NCI-H226 (cell line): ENCODE measurements around the gene TBX20.
"Not testable (repeated sequence)": the region's sequence is repeated elsewhere in the genome, so short reads cannot be mapped to it uniquely, and the experiment has no call there.

Source experiments
- DNase-seq: peaks from one replicate; pipeline ENCODE4 v3.0.0-alpha.2; 2015

Gene TBX20

DNA sequence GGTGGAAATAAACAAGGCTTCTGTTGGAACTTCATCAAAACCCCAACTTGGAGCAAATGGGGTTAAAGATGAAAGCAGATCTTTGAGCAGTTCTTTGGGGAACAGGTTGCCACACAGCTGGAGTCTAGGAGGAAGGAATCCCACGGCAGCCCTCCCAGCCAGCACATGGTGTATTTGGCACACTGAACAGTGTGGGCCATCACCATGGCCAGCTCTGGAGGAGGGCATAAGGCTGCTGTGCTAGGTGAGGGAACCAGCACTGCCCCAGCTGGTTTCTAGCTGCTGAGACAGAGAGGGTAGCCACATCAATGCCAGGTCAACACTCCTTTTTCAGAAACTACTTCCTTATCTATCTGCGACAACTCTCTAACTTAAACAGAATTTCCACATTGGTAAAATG, 33.7 kb downstream of the TBX20 start:
- not testable (repeated sequence) for DNase-seq

DNA sequence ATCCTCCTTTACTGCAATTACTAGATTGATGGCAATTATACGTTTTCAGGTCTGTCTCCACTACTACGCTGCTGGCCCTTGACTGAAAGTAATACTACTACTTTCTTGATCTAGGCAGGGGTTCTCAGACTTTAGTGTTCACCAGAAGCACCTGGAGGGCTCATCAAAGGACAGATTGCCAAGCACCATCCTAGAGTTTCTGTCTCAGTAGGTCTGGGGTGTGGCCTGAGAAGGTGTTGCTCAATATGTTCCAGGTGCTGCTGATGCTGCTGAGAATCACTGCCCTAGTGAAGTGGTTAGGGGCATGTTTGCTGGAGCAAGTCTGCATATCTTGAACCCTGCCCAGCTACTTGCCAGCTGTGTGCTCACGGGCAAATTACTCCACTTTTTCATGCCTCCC, 37.9 kb downstream of the TBX20 start:
- DNase-seq = not testable (repeated sequence)

DNA sequence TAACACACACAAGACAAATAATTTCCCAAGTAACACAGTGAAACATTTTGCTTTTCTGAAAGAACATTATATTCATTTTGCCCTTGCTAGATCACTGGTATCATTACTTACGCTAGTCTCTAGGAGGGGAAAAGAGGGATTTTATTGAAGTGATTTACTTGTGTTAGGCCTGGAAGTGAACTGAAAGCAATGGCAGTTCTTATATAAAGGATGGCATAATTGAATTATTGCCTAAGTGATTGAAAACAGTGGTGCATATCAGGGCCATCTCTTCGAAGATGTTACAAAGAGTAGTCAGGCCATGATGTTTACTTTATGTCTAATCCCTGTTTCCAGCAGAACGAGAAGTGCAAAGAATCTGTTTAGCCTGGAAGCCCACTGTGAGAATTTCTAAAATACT, 38.8 kb downstream of the TBX20 start:
- DNase-seq = not testable (repeated sequence)

DNA sequence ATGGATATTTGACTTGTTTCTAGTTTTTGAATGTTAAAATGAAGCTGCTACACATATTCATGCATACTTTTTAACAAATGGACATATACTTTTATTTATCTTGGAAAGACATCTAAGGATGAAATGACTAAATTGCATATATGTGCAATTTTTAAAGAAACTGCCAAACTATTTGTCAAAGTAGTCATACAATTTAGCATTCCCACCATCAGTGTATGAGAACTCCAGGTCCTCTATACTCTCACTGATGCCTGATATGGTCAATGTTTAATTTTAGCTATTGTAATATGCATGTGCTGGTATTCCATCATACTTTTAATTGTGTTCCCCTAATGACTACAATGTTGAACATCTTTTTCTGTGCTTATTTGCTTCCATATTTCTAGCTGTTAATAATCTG, 47.0 kb downstream of the TBX20 start:
- not testable (repeated sequence) for DNase-seq

DNA sequence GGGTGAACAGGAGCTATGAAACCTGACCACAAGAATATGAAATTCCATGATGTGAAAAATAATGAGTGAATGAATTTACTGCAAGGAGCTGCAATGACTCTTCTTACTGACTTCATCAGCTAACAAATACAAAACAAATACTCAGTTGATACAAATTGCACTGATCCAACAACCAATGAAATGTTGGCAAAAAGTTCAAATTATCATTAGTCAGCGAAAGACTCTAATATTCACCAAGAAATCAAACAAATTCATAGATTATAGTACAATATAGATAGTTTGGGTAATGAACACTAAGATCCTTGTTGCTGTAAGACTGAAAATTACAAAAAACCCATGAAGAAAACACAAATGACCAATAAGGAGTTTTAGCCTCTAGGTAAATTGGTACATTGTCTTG, 49.0 kb downstream of the TBX20 start:
- DNase-seq = not testable (repeated sequence)

DNA sequence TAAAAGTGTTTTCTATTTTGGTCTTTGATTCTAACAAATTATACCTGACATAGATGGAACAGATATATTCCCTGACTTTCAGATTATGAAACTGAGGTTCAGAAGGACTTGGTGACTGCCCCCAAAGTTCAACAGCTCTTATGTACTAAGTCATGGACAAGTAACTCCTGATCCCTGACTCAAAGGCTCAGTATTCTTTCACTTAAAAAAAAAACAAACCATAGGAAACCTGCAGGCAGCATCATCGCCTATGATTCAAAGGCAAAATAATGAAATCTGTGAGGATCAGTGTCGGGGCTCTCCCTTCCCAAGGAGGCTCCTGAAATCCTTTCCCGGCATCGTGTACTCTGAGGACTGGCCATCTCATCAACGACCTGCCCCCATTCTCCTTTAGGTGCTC, 49.9 kb downstream of the TBX20 start:
- not testable (repeated sequence) for DNase-seq

DNA sequence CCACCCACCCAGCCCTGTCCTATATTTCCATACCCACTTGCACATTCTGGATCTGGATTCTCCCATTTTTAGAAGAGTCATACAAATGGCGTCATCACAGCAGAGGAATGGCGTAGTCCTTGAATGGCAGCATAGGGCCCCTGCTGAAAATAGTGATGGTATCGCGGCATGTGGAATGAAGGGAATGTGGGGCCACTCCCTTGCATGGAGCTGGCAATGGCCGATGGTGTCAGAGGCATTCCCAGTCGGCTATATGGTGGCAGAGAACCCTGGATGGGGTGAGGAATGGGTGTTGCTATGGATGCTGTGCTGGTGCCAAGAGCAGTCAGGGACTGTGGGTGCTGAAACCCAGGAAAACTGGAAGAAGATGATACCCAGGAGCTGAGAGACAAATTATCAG, 51.5 kb downstream of the TBX20 start:
- not testable (repeated sequence) for DNase-seq

DNA sequence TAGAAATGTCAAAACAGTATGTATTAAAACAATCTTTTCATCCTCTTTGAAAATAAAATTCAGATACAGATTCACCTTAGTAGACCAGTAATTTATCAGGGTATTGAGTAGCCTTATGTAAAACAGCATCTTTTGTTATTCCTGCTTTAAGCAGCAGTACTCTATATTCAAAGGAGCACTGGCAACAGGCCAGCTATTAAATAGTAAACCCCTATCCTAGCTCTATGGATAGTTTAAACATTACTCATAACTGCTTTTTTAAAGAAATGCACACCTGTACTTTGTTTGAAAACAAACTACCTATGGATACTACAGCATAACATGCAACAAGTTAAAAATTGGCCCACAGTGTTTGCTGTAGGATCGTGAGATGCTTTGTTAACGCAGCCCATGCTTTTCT, 53.7 kb downstream of the TBX20 start:
- DNase-seq = not testable (repeated sequence)

DNA sequence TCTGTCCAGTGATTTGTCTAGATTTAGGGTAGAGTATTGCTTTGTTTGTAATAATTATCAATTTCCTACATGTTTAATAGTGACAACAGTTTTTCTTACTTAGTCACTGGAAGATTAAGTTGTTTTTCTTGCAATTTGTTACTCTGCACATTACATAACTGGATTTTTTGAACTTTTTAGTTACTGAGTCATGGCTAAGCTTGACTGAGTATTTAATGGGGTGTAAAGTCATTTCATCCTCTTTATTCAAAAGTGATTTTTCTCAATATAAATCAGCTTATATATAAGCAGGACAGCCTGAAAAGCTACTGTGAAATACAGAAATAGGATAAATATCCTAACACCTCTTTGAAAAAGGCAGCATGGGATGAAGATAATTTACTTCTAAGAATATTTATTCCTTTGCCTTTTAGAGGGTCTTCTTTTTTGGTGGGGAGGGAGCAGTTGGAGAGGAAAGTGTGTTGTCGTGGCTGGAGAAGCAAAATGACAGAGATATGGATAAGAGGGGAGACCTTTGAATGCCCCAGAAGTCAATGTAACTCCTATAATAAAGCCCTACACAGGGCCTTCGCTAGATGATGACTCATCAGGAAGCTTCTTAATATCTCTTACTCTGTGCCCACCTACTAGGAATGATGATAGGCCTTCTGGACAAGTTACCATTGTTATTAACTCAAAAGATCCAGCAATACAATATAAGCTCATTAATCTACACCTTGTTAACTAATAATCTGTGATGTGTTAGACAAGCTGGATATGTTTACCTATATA, 55.3 kb downstream of the TBX20 start:
- peak; percentile 73 for DNase-seq

DNA sequence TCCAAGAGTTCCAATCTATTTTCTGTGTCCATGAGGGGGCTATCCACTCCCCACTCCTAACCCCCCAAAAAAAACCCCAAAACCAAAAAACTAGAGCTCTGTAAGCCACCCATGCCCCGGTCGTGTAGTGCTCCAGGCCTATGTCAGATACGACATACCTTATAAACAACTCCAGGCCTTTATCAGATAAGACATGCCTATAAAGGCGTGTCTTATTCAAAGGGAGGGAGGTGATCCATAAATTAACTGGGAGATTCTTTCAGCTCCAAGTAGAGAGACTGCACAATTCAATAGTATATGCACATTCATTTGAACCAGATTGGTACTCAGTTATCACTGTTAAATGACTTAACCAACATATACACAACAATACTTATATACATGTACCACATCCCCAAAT, 62.3 kb downstream of the TBX20 start:
- not testable (repeated sequence) for DNase-seq

DNA sequence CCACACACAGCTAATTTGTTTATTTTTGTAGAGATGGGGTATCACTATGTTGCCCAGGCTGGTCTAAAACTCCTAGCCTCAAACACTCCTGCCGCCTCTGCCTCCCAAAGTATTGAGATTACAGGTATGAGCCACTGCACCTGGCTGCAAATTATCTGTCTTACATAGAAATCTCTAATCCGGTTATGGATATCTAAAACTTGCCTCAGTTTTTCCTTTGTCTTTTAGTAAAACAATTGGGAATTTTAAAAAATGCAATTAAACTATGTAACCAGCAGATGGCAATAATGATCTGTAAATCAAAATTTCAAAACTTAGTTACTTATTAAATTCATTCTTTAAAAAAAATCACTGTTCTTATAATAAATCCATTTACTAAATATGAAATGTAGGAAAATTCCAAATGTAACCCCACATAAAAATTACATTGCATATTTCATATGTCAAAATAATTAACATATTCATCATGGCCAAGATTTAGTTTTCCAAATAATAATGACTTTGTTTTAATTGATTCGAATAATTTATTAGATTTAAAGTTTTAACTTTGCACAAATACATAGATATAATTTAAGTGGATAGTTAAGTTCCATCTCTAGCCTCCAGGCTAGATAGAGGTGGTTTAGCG, 63.6 kb downstream of the TBX20 start:
- DNase-seq = not testable (repeated sequence)

DNA sequence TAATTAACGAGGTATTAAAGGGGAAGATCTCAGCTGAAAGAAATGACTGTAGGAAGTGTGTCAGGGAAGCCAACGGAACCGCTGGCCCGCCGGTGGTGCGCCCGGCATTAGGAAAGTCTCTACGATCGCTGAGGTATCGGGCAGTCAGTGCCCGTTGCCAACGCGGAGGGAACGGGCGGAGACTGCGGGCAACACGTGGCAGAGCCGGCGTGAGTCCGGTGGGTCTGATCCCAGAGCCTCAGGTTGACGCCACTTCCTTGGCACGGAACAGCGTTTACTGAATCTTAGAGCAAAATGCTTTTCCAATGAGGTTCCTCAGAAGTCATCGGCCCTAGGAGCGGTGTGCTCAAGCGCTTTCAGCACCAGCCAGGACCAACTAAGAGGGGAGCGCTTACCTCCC, 67.1 kb downstream of the TBX20 start:
- DNase-seq = not testable (repeated sequence)

DNA sequence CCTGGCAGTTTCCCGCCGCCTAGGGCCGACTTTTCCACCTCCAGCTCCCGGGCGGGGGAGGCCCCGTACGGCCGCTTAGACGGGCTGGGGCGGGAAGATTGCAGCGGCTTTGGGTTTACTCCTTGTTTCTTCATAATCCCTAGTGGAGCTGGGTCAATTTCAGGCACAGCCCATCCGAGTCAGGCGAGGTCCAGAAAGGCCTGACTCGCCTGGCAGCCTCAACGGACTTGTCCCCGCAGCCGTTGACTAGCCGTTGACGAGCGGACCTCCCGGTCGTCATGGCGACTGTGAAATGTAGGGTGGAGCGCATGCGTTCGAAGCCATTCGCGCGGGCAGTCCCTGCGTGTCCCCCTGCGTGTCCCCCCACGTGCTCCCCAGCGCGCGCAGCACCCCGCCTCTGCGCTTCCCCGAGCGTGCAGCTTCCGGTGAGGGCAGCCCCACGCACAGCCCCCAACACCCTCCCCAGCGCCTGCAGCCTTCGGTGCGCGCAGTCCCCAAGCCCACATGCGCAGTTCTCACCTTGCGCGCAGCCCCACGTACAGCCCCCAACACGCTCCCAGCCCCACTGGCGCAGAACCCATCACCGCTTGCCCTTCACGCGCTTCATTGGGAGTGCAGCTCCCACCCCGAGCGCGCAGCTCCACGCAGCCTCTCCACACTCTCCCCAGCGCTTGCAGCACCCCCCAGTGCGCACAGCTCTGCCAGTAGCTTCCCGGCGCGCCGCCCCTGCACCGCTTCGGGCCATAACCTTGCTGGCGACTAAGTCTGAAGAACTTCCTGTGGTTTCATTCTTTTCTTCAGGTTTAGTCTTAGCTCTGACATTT, 67.8 kb downstream of the TBX20 start:
- peak; percentile 3 for DNase-seq

DNA sequence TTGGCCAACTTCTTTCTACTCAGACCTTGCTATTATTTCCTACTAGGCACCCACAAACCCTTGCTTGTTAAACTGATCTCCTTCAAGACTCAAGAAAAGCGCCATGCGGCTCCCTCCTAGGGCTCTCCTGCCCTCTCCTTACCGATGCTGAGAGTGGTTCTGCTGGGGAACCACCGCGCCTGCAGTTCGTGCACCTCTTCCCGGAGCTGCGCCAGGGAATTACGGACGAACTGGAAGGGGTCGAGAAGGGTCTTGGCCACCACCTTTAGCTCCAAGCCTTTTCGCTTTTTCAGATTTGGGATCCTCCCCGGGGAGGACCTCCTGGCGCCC, 68.4 kb downstream of the TBX20 start:
- not testable (repeated sequence) for DNase-seq

DNA sequence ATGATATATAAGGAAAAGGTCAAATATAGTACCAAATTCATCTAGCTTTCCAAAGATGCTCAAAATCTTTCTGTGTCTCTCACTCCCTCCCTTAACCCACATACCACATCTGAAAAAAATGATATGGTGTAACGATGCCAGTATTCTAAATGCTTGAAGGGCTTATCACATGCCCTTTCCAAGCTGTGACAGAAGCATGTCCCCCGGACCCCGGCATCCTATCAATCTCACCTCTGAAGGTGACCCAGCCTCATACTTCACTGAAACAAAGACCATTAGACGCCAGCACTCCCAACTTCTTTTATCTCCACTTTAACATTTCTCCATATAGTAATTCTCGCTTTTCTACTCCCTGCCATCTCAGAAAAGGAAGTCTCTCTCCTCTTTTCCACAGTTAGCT, 68.9 kb downstream of the TBX20 start:
- not testable (repeated sequence) for DNase-seq

DNA sequence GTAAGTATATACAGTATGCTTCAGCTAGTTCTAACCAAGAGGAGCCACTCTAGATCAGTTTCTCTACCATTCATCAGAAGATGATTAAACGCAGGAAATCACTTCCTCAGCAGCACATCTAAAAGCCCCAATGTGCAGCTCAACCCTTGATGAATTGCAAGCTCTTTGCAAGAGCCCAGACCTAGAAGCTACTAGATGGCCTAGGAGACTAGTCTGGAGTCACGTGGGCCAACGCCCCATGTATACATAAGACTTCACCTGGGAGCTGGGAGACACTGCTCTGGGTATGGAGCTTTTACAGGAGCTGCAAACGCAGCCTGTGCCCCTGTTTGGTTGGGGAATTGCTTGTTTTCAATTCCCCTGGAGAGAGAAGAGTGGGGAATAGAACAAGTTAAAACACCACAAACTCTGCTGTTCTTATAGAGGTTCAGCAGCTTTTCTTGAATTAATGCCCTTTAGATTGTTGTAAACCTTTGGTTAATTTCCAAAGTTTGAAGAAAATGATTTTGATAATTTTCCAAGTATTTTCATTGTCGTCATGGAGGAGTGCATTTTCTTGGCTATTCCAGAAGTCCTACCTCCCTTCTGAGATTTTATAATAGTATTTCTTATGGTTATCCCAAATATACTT, 69.9 kb downstream of the TBX20 start:
- DNase-seq = not testable (repeated sequence)

DNA sequence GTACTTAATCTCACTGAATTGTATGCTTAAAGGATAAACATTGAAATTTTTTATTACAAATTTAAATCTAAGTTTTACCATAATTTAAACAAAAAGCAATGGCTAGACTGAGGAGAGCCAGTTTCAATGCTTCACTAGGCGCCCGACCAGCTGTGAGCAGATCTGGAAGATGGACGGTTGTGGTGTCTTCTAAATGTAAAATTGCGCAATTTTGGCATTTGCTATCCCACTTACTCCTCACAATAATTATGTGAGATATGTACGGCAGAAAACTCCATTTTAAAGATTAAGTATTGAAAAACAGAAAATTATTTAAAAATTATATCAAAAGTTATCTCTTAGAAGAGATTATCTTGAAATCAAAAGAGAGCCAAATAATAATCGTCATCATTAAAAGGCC, 73.2 kb downstream of the TBX20 start:
- DNase-seq = not testable (repeated sequence)

DNA sequence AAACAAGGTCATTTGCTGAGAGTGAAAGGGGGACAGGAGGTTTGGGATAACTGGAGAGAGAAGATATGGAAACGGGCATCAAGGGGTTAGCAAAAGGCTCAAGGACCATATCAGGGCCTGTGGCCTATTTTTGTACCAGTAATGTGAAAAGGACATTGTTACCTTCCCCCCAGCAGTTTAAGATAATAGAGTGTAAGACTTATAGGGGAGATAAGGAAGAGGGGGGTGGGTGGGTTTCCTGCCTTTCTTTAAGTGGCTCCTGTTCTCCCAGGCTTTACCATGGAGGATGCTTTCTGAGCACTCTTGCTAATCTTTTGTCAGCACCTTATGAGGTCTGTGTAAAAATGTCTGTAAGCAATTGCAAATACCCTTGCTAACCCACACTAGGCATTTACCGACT, 80.7 kb downstream of the TBX20 start:
- not testable (repeated sequence) for DNase-seq

DNA sequence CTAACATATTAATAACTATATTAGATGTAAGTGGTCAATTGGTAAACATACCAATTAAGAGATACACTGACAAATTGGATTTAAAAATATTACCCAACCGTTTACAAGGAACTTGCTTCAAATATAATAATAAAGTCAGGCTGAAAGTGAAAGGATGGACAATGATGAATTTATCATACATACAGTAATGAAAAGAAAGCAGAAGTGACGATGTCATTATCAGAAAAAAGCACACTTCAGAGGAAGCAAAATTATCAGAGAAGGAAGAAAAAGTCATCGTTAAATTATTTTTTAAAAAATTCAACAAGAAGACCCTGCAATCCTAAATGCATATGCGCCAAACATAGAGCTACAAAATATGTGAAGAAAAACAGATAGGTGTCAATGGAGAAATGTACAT, 81.8 kb downstream of the TBX20 start:
- not testable (repeated sequence) for DNase-seq

DNA sequence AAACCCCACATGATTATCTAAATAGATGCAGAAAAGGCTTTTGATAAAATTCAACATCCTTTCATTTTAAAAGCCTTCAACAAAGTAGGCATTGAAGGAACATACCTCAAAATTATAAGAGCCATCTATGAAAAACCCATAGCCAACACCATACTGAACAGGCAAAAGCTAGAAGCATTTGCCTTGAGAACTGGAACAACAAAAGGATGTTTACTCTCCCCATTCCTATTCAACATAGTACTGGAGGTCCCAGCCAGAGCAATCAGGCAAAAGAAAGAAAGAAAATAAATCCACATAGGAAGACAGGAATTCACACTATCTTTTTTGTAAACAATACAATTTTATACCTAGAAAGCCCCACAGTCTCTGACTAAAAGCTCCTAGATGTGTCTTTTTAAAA, 86.2 kb downstream of the TBX20 start:
- DNase-seq = not testable (repeated sequence)

DNA sequence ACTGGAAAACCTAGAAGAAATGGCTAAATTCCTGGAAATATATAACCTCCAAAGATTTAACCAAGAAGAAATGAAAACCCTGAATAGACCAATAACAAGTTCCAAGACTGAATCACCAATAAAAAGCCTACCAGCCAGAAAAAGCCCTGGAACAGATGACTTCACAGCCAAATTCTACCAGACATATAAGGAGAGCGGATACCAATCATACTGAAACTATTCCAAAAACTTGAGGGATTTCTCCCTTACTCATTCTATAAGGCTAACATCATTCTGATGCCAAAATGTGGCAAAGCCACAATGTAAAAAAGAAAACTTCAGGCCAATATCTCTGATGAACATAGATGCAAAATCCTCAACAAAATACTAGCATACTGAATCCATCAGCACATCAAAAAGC, 86.7 kb downstream of the TBX20 start:
- not testable (repeated sequence) for DNase-seq

DNA sequence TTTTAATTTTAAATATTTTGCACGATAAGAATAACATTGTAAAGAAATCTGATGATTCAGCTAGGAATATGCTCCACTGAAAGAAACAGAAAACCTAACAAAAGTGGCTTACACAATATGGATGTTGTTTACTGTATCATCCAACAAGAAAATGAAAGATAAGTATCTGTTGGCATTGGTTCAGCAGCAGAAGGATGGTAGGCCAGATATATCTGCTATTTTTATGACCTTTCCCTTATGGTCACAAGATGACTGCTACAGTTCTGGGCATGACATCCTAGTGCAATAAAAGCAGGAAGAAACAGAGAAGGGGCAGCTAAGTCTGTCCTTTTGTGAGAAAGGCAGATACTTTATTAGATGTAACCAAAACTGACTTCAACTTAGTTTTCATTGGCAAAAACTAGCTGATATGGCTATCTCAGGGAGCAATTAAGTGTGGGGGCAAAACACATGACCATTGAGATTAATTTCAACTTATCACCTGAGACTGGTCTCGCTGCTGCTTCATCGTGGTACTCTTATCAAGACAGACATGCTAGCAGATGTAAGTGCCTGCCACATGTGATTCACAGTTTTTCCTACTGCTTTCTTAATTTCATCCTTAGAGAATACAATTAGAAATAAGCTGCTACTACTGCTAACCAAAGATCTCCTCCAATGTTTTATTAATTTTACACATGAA, 92.7 kb downstream of the TBX20 start:
- DNase-seq = not testable (repeated sequence)
